ENCODE measurements around the gene HSPA1A. TPM values are rescaled to one million over a fixed set of nuclear protein-coding genes. Genes with fewer than 3 reads are reported as not detected.
A peak's percentile ranks its signal among the peaks of the same experiment; 100 is the strongest.

The HSPA1A gene
- total and polyA plus RNA-seq, 4 donors = 28.8 to 120 (median 77.6) TPM

DNA sequence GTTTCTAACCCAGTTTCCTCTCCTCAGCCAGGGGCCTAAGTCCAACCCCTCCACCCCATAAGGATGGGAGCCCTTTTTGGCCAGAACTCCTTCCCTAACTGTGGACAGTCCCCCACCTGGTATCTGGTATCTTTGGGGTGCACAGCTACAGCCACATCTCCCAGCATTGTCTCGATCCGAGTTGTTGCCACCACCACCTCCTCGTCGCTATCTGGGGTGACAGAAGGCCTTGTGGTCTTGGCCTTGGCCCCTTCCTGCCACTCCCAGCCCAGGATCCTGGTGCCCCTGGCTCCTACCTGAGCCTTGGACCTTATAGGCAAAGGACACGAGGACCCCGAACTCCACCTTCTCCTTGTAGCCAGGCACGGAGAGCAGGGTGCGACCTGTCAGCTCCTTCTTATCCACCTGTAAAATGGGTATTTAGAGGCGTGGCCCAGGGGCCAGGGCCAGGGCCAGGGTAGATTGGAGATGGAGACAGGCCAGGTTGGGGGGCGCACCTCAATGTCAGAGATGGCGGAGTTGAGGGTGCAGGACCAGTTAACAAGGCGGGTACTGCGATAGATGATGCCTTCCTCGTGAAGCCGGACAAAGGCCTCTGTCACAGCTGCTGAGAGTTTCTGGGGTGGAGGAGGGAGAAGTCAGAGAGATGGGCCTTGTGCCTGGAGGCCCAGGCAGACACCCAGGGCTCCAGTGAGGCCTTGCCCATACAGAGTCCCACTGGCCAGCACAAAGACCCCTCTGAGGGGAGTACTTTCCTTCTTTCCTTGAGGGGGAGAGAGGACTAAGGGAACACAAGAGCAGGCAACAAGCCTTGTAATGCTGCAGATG is 31.0 kb upstream of the HSPA1A start (continued):
- TF ChIP-seq HNF4A (conservative IDR thresholded peaks at IDR 0.05) (no peak), HNF4G (IDR thresholded peaks at IDR 0.05) (no peak)
- TF ChIP-seq, protein P1, sequence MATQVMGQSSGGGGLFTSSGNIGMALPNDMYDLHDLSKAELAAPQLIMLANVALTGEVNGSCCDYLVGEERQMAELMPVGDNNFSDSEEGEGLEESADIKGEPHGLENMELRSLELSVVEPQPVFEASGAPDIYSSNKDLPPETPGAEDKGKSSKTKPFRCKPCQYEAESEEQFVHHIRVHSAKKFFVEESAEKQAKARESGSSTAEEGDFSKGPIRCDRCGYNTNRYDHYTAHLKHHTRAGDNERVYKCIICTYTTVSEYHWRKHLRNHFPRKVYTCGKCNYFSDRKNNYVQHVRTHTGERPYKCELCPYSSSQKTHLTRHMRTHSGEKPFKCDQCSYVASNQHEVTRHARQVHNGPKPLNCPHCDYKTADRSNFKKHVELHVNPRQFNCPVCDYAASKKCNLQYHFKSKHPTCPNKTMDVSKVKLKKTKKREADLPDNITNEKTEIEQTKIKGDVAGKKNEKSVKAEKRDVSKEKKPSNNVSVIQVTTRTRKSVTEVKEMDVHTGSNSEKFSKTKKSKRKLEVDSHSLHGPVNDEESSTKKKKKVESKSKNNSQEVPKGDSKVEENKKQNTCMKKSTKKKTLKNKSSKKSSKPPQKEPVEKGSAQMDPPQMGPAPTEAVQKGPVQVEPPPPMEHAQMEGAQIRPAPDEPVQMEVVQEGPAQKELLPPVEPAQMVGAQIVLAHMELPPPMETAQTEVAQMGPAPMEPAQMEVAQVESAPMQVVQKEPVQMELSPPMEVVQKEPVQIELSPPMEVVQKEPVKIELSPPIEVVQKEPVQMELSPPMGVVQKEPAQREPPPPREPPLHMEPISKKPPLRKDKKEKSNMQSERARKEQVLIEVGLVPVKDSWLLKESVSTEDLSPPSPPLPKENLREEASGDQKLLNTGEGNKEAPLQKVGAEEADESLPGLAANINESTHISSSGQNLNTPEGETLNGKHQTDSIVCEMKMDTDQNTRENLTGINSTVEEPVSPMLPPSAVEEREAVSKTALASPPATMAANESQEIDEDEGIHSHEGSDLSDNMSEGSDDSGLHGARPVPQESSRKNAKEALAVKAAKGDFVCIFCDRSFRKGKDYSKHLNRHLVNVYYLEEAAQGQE (IDR thresholded peaks at IDR 0.05) = no peak

GRCh38 chr6:31785475-31785874 is 29.9 kb upstream of the HSPA1A start:
- Histone ChIP-seq H3K9me3 (ENCODE audit: control insufficient read depth in 4 of 4, low read length in 3 of 4) (no peaks in the 10 kb centered on the region), H3K9ac (ENCODE audit: low read depth in 1 of 2, low read length in 2 of 2) (no peak overlapping the region), H3K27ac (ENCODE audit: low read depth in 1 of 2, low read length in 2 of 2) (no peak overlapping the region), H3K4me3 (ENCODE audit: low read depth in 1 of 3, low read length in 3 of 3) (no peak overlapping the region), H3K27me3 (ENCODE audit: control insufficient read depth in 4 of 4, insufficient read depth in 4 of 4, low read length in 3 of 4) (no peaks in the 10 kb centered on the region), H3K4me1 (ENCODE audit: control insufficient read depth in 4 of 4, insufficient read depth in 4 of 4, low read length in 3 of 4) (no peaks in the 10 kb centered on the region), H3K36me3 (ENCODE audit: control insufficient read depth in 4 of 4, insufficient read depth in 3 of 4, low read depth in 1 of 4, low read length in 3 of 4) (peaks cover 7 to 46% (median 15%) of the 10 kb centered on the region in 4 donors)
- no peak for DNase-seq (ENCODE audit: low spot score)
- 97% methylated on average over 11 of the region's 11 CpGs for WGBS
- TF ChIP-seq TAF1 (conservative IDR thresholded peaks at IDR 0.05) = no peak
- no peak for TF ChIP-seq JUND (IDR thresholded peaks at IDR 0.05)
- TF ChIP-seq HNF4G (IDR thresholded peaks at IDR 0.05) = no peak
- TF ChIP-seq, protein P2, sequence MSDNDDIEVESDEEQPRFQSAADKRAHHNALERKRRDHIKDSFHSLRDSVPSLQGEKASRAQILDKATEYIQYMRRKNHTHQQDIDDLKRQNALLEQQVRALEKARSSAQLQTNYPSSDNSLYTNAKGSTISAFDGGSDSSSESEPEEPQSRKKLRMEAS (IDR thresholded peaks at IDR 0.05) = no peak
- TF ChIP-seq FOXA1 (IDR thresholded peaks at IDR 0.05) = no peak

DNA sequence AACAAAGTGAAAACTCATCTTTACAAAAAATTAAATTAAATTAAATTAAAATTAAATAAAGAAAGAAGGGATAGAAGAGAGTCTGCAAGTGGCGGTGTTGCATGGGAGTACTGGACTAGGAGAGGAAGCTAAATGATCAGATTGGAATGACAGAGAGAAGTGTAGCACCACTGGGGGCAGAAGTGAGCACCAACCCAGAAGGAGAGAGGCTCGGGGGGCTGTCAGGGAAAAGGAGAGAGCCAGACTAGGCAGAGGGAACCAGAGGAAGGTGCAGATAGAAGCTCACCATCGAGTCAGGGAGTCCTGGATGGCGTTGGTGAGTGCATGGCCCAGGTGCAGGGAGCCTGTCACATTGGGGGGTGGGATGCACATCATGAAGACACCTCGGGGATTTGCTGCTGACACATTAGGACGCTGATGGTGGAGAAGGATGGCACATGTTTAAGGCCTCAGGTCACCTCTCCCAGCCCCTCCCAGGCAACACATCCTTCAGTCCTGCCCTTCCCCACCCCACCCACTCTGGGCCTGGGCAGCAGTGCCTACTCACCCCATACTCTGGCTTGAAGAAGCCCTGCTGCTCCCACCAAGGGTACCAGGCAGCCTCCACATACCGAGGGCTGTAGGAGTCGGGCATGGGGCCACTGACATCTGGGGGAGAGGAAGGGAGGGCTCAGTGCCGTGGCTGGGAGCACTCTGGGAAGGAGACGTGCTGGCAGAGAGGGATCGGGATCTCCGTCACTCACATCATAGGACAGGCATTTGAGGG is 23.8 kb upstream of the HSPA1A start:
- peaks cover 0 to 16% (median 7%) of the 10 kb centered on the region in 4 donors for H3K36me3 ChIP-seq (ENCODE audit: control insufficient read depth in 4 of 4, insufficient read depth in 3 of 4, low read depth in 1 of 4, low read length in 3 of 4)
- H3K9ac ChIP-seq (ENCODE audit: low read depth in 1 of 2, low read length in 2 of 2) = no peak overlapping the region
- peak in 1 of 2 donors; percentile 73 for TF ChIP-seq RAD21 (IDR thresholded peaks at IDR 0.05)
- TF ChIP-seq GABPA (IDR thresholded peaks at IDR 0.05 in 1 of 2, conservative IDR thresholded peaks at IDR 0.05 in 1 of 2) = no peak
- TF ChIP-seq, protein P3, sequence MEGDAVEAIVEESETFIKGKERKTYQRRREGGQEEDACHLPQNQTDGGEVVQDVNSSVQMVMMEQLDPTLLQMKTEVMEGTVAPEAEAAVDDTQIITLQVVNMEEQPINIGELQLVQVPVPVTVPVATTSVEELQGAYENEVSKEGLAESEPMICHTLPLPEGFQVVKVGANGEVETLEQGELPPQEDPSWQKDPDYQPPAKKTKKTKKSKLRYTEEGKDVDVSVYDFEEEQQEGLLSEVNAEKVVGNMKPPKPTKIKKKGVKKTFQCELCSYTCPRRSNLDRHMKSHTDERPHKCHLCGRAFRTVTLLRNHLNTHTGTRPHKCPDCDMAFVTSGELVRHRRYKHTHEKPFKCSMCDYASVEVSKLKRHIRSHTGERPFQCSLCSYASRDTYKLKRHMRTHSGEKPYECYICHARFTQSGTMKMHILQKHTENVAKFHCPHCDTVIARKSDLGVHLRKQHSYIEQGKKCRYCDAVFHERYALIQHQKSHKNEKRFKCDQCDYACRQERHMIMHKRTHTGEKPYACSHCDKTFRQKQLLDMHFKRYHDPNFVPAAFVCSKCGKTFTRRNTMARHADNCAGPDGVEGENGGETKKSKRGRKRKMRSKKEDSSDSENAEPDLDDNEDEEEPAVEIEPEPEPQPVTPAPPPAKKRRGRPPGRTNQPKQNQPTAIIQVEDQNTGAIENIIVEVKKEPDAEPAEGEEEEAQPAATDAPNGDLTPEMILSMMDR (IDR thresholded peaks at IDR 0.05; ENCODE audit: low read depth, low read length, missing input control) = peak; percentile 41
- peaks cover 0 to 10% (median 6%) of the 10 kb centered on the region in 4 donors for H3K4me1 ChIP-seq (ENCODE audit: control insufficient read depth in 4 of 4, insufficient read depth in 4 of 4, low read length in 3 of 4)
- no peak for DNase-seq (ENCODE audit: low spot score)
- no peaks in the 10 kb centered on the region for H3K9me3 ChIP-seq (ENCODE audit: control insufficient read depth in 4 of 4, low read length in 3 of 4)
- H3K27me3 ChIP-seq (ENCODE audit: control insufficient read depth in 4 of 4, insufficient read depth in 4 of 4, low read length in 3 of 4) = no peaks in the 10 kb centered on the region
- H3K4me3 ChIP-seq (ENCODE audit: low read depth in 1 of 3, low read length in 3 of 3) = no peak overlapping the region
- 79% methylated on average over 12 of the region's 12 CpGs for WGBS
- H3K27ac ChIP-seq (ENCODE audit: low read depth in 1 of 2, low read length in 2 of 2) = no peak overlapping the region
